Posterior vena cava (tissue), 2 donors: ENCODE results near the gene C1QB. TPM values are rescaled to one million over a fixed set of nuclear protein-coding genes. Genes with fewer than 3 reads are reported as not detected.

ENCODE experiments used
- DNase-seq: peaks from one replicate; pipeline ENCODE4 v3.0.0-alpha.2; 2020; ENCODE audit warnings: low spot score
- intact Hi-C, 2 donors: fragments of 100-400 bp; cut with DNase I; formaldehyde crosslinking; loops; one replicate each; pipeline versions ENCODE4 v1.14.1 to v1.14.2; 2022 to 2023
- total RNA-seq, 2 donors: library from RNA; stranded (reverse); fragmentation: NEBNext Ultra II Directional; extraction: Animal tissue kit (Norgen Biotek cat#: 25700); gene quantifications; one replicate each; pipeline ENCODE4 v1.2.1, GENCODE V29; 2021
- donor health status: DM: yes; HTN: yes; CAD: no.
- donor health status: DM: yes; HTN: yes; CAD: no.

C1QB gene
- total RNA-seq, 2 donors from 2014 or later = 125 to 441 TPM

DNA sequence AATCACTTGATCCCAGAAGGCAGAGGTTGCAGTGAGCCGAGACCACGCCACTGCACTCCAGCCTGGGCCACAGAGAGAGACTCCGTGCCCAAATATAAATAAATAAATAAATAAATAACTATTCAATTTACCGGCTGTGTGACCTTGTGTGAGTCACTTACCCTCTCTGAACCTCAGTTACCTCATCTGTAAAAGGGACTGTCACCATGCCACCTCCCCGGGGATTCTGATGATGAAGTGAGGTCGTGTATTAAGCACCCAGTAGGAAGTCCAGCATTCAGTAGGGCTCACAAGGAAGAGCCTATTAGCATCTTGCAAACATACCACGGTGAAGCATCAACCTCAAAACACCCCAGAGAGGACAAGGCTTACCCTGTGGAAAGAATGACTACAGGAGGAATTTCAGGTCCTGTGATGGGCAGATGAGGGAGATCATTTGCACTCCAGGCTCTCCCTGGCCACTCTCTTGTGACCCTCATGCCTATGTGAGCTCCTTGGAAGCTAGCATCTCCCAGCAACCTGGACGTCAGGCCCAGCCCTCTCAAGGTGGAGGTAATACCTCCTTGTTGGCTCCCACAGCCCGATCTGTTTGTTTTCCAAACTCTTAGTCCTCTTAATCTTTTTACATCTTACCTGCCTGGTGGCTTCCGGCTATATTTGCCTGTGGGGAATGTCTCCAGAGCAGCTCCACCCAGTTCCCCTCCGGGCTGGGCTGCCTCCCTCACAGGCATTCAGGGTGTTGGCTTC lies 24.2 kb upstream of the C1QB start:
- intact Hi-C loops = no loop called here
- DNase-seq = no peak

- intact Hi-C loops = loop anchor here in 1 of 2 donors (10.0 kb wide), 1 partner anchor 95 kb away; no protein-coding TSS in a partner anchor
Observed at GRCh38 chr1:22629886-22630285, 23.1 kb upstream of the C1QB start.

DNA sequence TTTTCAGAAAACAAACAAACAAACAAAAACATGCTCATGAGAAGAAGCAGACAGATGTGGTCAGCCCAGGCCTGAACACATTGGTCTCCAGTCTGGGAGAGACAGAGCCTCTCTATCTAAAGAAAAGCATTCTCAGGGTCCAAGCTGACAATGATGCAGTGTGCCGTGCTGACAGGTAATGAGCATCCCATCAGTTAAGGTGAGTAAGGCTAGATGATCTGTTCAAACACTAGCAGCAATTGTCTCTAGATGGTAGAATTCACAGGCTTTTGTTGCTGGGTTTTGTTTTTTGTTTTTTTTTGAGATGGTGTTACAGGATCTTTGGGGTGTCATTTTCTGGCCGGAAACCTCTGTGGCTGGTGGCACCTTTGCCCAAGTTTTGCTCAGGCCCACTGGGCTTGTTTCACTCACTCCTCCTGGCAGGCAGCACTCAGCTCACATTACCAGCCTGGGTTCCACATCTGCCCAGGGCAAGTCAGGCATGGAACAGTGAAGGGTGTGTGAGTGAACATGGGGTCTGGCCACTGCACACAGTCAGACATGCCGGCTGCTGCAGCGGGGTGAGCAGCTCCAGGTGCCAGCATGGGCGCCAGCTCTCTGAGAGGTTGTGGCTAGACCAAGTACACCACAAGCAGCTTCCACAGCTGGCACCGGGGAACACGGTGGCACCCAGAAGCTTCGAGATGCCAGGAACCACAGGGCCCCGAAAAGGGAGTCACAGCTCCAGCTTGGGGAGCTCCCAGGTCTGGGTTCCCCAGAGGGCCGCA lies 19.2 kb upstream of the C1QB start:
- DNase-seq = no peak

More at GRCh38 chr1:22629886-22630285, 23.1 kb upstream of the C1QB start:
- no peak for DNase-seq

GRCh38 chr1:22635436-22635835 lies 17.6 kb upstream of the C1QB start:
- no peak for DNase-seq
- intact Hi-C loops = loop anchor here in 1 of 2 donors (10.0 kb wide), 1 partner anchor 101 kb away; no protein-coding TSS in a partner anchor

More for the DNA sequence above, 19.2 kb upstream of the C1QB start:
- intact Hi-C loops = loop anchor here in 1 of 2 donors (10.0 kb wide), 1 partner anchor 99 kb away; no protein-coding TSS in a partner anchor

- DNase-seq = peak; percentile 92
- intact Hi-C loops = loop anchor here in 1 of 2 donors (10.0 kb wide), 1 partner anchor 102 kb away; no protein-coding TSS in a partner anchor
Observed at GRCh38 chr1:22636353-22636752, 16.7 kb upstream of the C1QB start, which contains the start of gene C1QA. Gene C1QA (plus strand): TSS chr1:22636628. CDS start chr1:22637617, 989 bp downstream.

GRCh38 chr1:22636927-22637326 lies 16.1 kb upstream of the C1QB start:
- DNase-seq = no peak
- intact Hi-C loops = loop anchor here in 1 of 2 donors (10.0 kb wide), 1 partner anchor 102 kb away; no protein-coding TSS in a partner anchor

DNA sequence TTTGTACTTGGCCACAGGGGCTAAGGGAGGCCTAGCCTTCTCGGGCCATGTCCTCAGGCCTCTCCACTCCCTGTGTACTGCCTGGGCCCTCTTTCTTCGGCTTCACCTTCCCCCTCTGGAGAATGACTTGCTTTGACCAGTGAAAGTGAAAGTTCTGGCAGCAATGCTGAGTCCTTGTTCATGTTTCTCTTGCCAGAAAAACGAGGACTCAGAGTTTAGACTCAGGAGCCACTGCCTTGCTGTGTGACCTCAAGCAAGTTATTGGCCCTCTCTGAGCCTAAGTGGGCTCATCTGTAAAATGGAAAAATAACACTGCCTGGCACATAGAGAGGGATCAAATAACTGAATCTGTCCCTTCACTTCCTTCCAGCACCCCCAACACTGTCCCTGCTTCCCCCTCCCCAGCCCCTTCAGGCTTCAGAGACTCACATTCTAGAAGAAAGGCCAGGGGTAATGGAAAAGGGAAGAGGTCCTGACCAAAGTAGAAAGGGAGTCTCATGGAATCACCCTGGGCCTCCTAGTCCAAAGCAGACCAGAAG lies 15.1 kb upstream of the C1QB start:
- DNase-seq = no peak
- intact Hi-C loops = loop anchor here in 1 of 2 donors (10.0 kb wide), 1 partner anchor 103 kb away; no protein-coding TSS in a partner anchor

- intact Hi-C loops = loop anchor here in 1 of 2 donors (10.0 kb wide), 1 partner anchor 104 kb away; no protein-coding TSS in a partner anchor
- no peak for DNase-seq
Observed at GRCh38 chr1:22638476-22639234, 14.4 kb upstream of the C1QB start.

DNA sequence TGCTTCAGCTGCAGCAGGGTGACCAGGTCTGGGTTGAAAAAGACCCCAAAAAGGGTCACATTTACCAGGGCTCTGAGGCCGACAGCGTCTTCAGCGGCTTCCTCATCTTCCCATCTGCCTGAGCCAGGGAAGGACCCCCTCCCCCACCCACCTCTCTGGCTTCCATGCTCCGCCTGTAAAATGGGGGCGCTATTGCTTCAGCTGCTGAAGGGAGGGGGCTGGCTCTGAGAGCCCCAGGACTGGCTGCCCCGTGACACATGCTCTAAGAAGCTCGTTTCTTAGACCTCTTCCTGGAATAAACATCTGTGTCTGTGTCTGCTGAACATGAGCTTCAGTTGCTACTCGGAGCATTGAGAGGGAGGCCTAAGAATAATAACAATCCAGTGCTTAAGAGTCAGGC lies 13.8 kb upstream of the C1QB start:
- no peak for DNase-seq

GRCh38 chr1:22641247-22641646 lies 11.8 kb upstream of the C1QB start:
- DNase-seq = no peak
- intact Hi-C loops = loop anchor here (2.0 to 10.0 kb wide), 4 partner anchors 116 to 526 kb away; no protein-coding TSS in a partner anchor

More for the DNA sequence above, 13.8 kb upstream of the C1QB start:
- intact Hi-C loops = loop anchor here in 1 of 2 donors (10.0 kb wide), 1 partner anchor 104 kb away; no protein-coding TSS in a partner anchor

- peak; percentile 96 for DNase-seq
- intact Hi-C loops = loop anchor here (2.0 to 10.0 kb wide), 4 partner anchors 117 to 527 kb away; no protein-coding TSS in a partner anchor
Observed at GRCh38 chr1:22641906-22642636, 11.0 kb upstream of the C1QB start.

GRCh38 chr1:22643381-22643780 lies 9.7 kb upstream of the C1QB start, which contains the start of gene C1QC:
Gene C1QC (plus strand): TSS chr1:22643633. CDS start chr1:22644024, 391 bp downstream.
- intact Hi-C loops = loop anchor here (5.0 to 10.0 kb wide), 3 partner anchors 119 to 529 kb away; no protein-coding TSS in a partner anchor
- no peak for DNase-seq

GRCh38 chr1:22643928-22644327 lies 9.1 kb upstream of the C1QB start:
- no peak for DNase-seq
- intact Hi-C loops = loop anchor here (5.0 to 10.0 kb wide), 3 partner anchors 119 to 529 kb away; no protein-coding TSS in a partner anchor

DNA sequence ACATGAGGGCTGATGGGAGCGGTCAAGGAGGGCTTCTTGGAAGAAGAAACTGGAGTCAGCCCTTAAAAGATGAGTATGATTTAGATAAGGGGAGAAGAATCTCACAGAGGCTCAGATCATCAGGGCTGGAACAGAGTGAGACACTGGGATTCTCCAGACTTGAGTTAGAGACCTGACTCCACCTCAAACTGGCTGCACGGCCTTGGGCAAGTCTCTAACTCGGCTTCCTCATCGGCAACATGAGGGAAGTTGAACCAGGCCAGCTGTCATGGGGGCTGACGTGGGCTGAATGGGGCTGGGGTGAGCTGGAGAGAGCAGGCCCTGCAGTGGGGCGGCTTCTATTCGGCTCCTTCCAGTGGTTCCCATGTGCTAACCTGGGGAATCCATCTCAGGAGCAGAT lies 7.1 kb upstream of the C1QB start:
- DNase-seq = peak; percentile 85
- intact Hi-C loops = loop anchor here (10.0 kb wide), 2 partner anchors 121 to 531 kb away; no protein-coding TSS in a partner anchor

GRCh38 chr1:22646384-22646783 lies 6.7 kb upstream of the C1QB start:
- no peak for DNase-seq
- intact Hi-C loops = loop anchor here (10.0 kb wide), 2 partner anchors 122 to 532 kb away; no protein-coding TSS in a partner anchor

DNA sequence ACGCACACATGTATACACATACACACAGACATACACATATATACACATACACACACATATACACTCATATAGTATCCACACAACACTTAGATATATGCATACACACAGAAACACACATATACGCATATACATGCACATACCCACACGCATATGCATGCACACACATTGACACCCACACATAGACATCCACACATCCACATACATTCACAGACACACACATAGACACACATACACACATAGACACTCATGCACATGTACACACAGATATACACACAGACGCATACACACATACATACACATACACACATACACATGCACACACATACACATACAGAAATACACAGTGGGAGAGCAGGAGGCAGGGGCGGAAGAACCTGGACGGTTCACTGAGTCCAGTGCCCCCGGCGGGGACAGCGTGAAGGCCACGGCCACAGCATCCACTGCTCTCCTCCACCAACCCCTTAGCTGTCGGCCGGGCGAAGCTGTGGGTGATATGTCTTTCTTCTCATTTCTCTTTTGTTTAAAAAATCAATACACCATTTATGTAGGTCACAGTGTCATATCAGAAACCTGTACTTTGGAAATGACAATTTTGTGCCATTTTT lies 2.8 kb upstream of the C1QB start:
- no peak for DNase-seq
- intact Hi-C loops = no loop called here
